Measurements from ENCODE around the gene TSKU. TPM values are rescaled to one million over a fixed set of nuclear protein-coding genes. Genes with fewer than 3 reads are reported as not detected.
"Not testable (repeated sequence)": the region's sequence is repeated elsewhere in the genome, so short reads cannot be mapped to it uniquely, and the experiment has no call there.

TSKU gene
- total and polyA plus RNA-seq, 4 donors: 5.2 to 31.5 (median 18.8) TPM

- 75 to 79% methylated on average over 11 of the region's 11 CpGs for WGBS, 2 donors
- no peak for DNase-seq
- Histone ChIP-seq H3K27me3 (ENCODE audit: control insufficient read depth in 1 of 2, insufficient read depth in 2 of 2, low read length in 1 of 2) (no peaks in the 10 kb centered on the region), H3K4me1 (ENCODE audit: control insufficient read depth in 1 of 2, insufficient read depth in 2 of 2, low read length in 2 of 2) (no peaks in the 10 kb centered on the region), H3K36me3 (ENCODE audit: control insufficient read depth in 1 of 2, insufficient read depth in 2 of 2, low read length in 1 of 2) (no peaks in the 10 kb centered on the region), H3K9me3 (ENCODE audit: control insufficient read depth, low read length) (no peaks in the 10 kb centered on the region), H3K4me3 (ENCODE audit: low read length in 2 of 2) (no peak overlapping the region), H3K27ac (ENCODE audit: low read depth in 1 of 2, low read length in 2 of 2) (no peak overlapping the region)
- peak; percentile 40 for ATAC-seq (ENCODE audit: low FRiP score)
- intact Hi-C loops (cut with DNase I): no loop called here
These were observed 27.1 kb downstream of the TSKU start for GRCh38 chr11:76810151-76810853.

- no peak overlapping the region for H3K4me3 ChIP-seq (ENCODE audit: low read length in 2 of 2)
- intact Hi-C loops (cut with DNase I): no loop called here
- DNase-seq (no peak), ATAC-seq (ENCODE audit: low FRiP score) (no peak)
- no peaks in the 10 kb centered on the region for H3K4me1 ChIP-seq (ENCODE audit: control insufficient read depth in 1 of 2, insufficient read depth in 2 of 2, low read length in 2 of 2)
- no peak overlapping the region for H3K27ac ChIP-seq (ENCODE audit: low read depth in 1 of 2, low read length in 2 of 2)
- H3K36me3 ChIP-seq (ENCODE audit: control insufficient read depth in 1 of 2, insufficient read depth in 2 of 2, low read length in 1 of 2): no peaks in the 10 kb centered on the region
- no peaks in the 10 kb centered on the region for H3K27me3 ChIP-seq (ENCODE audit: control insufficient read depth in 1 of 2, insufficient read depth in 2 of 2, low read length in 1 of 2)
- WGBS, 2 donors: 95 to 100% methylated on average over 4 of the region's 4 CpGs
- no peaks in the 10 kb centered on the region for H3K9me3 ChIP-seq (ENCODE audit: control insufficient read depth, low read length)
These were observed 28.1 kb downstream of the TSKU start for GRCh38 chr11:76811259-76811658.

- no peaks in the 10 kb centered on the region for H3K36me3 ChIP-seq (ENCODE audit: control insufficient read depth in 1 of 2, insufficient read depth in 2 of 2, low read length in 1 of 2)
- 88 to 93% methylated on average over 2 of the region's 2 CpGs for WGBS, 2 donors
- no peaks in the 10 kb centered on the region for H3K4me1 ChIP-seq (ENCODE audit: control insufficient read depth in 1 of 2, insufficient read depth in 2 of 2, low read length in 2 of 2)
- no peak overlapping the region for H3K4me3 ChIP-seq (ENCODE audit: low read length in 2 of 2)
- H3K27me3 ChIP-seq (ENCODE audit: control insufficient read depth in 1 of 2, insufficient read depth in 2 of 2, low read length in 1 of 2): no peaks in the 10 kb centered on the region
- DNase-seq (no peak), ATAC-seq (ENCODE audit: low FRiP score) (no peak)
- H3K9me3 ChIP-seq (ENCODE audit: control insufficient read depth, low read length): no peaks in the 10 kb centered on the region
- intact Hi-C loops (cut with DNase I): no loop called here
- H3K27ac ChIP-seq (ENCODE audit: low read depth in 1 of 2, low read length in 2 of 2): no peak overlapping the region
These were observed 31.3 kb downstream of the TSKU start for GRCh38 chr11:76814414-76814813.

- WGBS, 2 donors: 91 to 92% methylated on average over 7 of the region's 7 CpGs
- intact Hi-C loops (cut with DNase I): not testable (repeated sequence)
These were observed 32.5 kb downstream of the TSKU start for GRCh38 chr11:76815678-76816077.

GRCh38 chr11:76820184-76820566 is 37.0 kb downstream of the TSKU start:
- no peaks in the 10 kb centered on the region for H3K27me3 ChIP-seq (ENCODE audit: control insufficient read depth in 1 of 2, insufficient read depth in 2 of 2, low read length in 1 of 2)
- H3K36me3 ChIP-seq (ENCODE audit: control insufficient read depth in 1 of 2, insufficient read depth in 2 of 2, low read length in 1 of 2): no peaks in the 10 kb centered on the region
- WGBS, 2 donors: 87 to 90% methylated on average over 1 of the region's 1 CpG
- no peak for ATAC-seq (ENCODE audit: low FRiP score)
- no peak overlapping the region for H3K4me3 ChIP-seq (ENCODE audit: low read length in 2 of 2)
- intact Hi-C loops (cut with DNase I): no loop called here
- H3K4me1 ChIP-seq (ENCODE audit: control insufficient read depth in 1 of 2, insufficient read depth in 2 of 2, low read length in 2 of 2): no peaks in the 10 kb centered on the region
- H3K9me3 ChIP-seq (ENCODE audit: control insufficient read depth, low read length): no peaks in the 10 kb centered on the region
- DNase-seq: no peak
- H3K27ac ChIP-seq (ENCODE audit: low read depth in 1 of 2, low read length in 2 of 2): no peak overlapping the region

More at GRCh38 chr11:76815678-76816077, 32.5 kb downstream of the TSKU start:
- not testable (repeated sequence) for DNase-seq; H3K27ac ChIP-seq (ENCODE audit: low read depth in 1 of 2, low read length in 2 of 2); H3K9me3 ChIP-seq (ENCODE audit: control insufficient read depth, low read length); H3K4me3 ChIP-seq (ENCODE audit: low read length in 2 of 2); ATAC-seq (ENCODE audit: low FRiP score); H3K27me3 ChIP-seq (ENCODE audit: control insufficient read depth in 1 of 2, insufficient read depth in 2 of 2, low read length in 1 of 2); H3K4me1 ChIP-seq (ENCODE audit: control insufficient read depth in 1 of 2, insufficient read depth in 2 of 2, low read length in 2 of 2); H3K36me3 ChIP-seq (ENCODE audit: control insufficient read depth in 1 of 2, insufficient read depth in 2 of 2, low read length in 1 of 2)

GRCh38 chr11:76821396-76821795 is 38.2 kb downstream of the TSKU start:
- intact Hi-C loops (cut with DNase I); H3K4me1 ChIP-seq (ENCODE audit: control insufficient read depth in 1 of 2, insufficient read depth in 2 of 2, low read length in 2 of 2): not testable (repeated sequence)

GRCh38 chr11:76822406-76822805 is 39.2 kb downstream of the TSKU start:
- intact Hi-C loops (cut with DNase I): no loop called here
- no peaks in the 10 kb centered on the region for H3K9me3 ChIP-seq (ENCODE audit: control insufficient read depth, low read length)
- H3K4me1 ChIP-seq (ENCODE audit: control insufficient read depth in 1 of 2, insufficient read depth in 2 of 2, low read length in 2 of 2): no peaks in the 10 kb centered on the region
- no peak overlapping the region for H3K27ac ChIP-seq (ENCODE audit: low read depth in 1 of 2, low read length in 2 of 2)
- WGBS, 2 donors: 80 to 90% methylated on average over 1 of the region's 1 CpG
- H3K36me3 ChIP-seq (ENCODE audit: control insufficient read depth in 1 of 2, insufficient read depth in 2 of 2, low read length in 1 of 2): no peaks in the 10 kb centered on the region
- no peaks in the 10 kb centered on the region for H3K27me3 ChIP-seq (ENCODE audit: control insufficient read depth in 1 of 2, insufficient read depth in 2 of 2, low read length in 1 of 2)
- ATAC-seq (ENCODE audit: low FRiP score) (no peak), DNase-seq (no peak)
- no peak overlapping the region for H3K4me3 ChIP-seq (ENCODE audit: low read length in 2 of 2)

More at GRCh38 chr11:76821396-76821795, 38.2 kb downstream of the TSKU start:
- H3K9me3 ChIP-seq (ENCODE audit: control insufficient read depth, low read length); H3K27ac ChIP-seq (ENCODE audit: low read depth in 1 of 2, low read length in 2 of 2); H3K4me3 ChIP-seq (ENCODE audit: low read length in 2 of 2); ATAC-seq (ENCODE audit: low FRiP score); DNase-seq; H3K27me3 ChIP-seq (ENCODE audit: control insufficient read depth in 1 of 2, insufficient read depth in 2 of 2, low read length in 1 of 2); H3K36me3 ChIP-seq (ENCODE audit: control insufficient read depth in 1 of 2, insufficient read depth in 2 of 2, low read length in 1 of 2): not testable (repeated sequence)
- WGBS, 2 donors: 93 to 95% methylated on average over 23 to 29 of the region's 29 CpGs

- intact Hi-C loops (cut with DNase I): no loop called here
- no peak overlapping the region for H3K27ac ChIP-seq (ENCODE audit: low read depth in 1 of 2, low read length in 2 of 2)
- DNase-seq (no peak), ATAC-seq (ENCODE audit: low FRiP score) (peak; percentile 59)
- no peaks in the 10 kb centered on the region for H3K36me3 ChIP-seq (ENCODE audit: control insufficient read depth in 1 of 2, insufficient read depth in 2 of 2, low read length in 1 of 2)
- 22 to 27% methylated on average over 9 of the region's 9 CpGs for WGBS, 2 donors
- H3K4me3 ChIP-seq (ENCODE audit: low read length in 2 of 2): no peak overlapping the region
- no peaks in the 10 kb centered on the region for H3K9me3 ChIP-seq (ENCODE audit: control insufficient read depth, low read length)
- no peaks in the 10 kb centered on the region for H3K4me1 ChIP-seq (ENCODE audit: control insufficient read depth in 1 of 2, insufficient read depth in 2 of 2, low read length in 2 of 2)
- H3K27me3 ChIP-seq (ENCODE audit: control insufficient read depth in 1 of 2, insufficient read depth in 2 of 2, low read length in 1 of 2): no peaks in the 10 kb centered on the region
These were observed 40.4 kb downstream of the TSKU start for GRCh38 chr11:76823481-76824028.
